HEK293T (cell line): ENCODE measurements around the gene HPCAL1.

ENCODE experiments used
- CTCF ChIA-PET: fragments of 350-600 bp; formaldehyde crosslinking; extraction: SDS; loops from one replicate; lab custom pipeline; 2021; ENCODE audit warnings: antibody characterized with exemption, inconsistent platforms; lab: Yijun Ruan, JAX
- POLR2A ChIA-PET: fragments of 350-600 bp; formaldehyde crosslinking; extraction: SDS; loops from one replicate; lab custom pipeline; 2020; ENCODE audit warnings: antibody characterized with exemption, inconsistent platforms; lab: Yijun Ruan, JAX
- DNase-seq: peaks from one replicate; pipeline ENCODE4 v3.0.0; 2012; ENCODE audit warnings: mixed read lengths; ENCODE audit errors: extremely low spot score
- ARNT ChIP-seq: fragments of 450-650 bp; IDR thresholded peaks from 2 replicates; pipeline ENCODE4 v1.6.1; 2017; ENCODE audit warnings: mild to moderate bottlenecking
- BHLHE40 ChIP-seq: fragments of 450-650 bp; IDR thresholded peaks from 2 replicates; pipeline ENCODE4 v1.6.1; 2016; ENCODE audit warnings: mild to moderate bottlenecking, moderate library complexity, borderline replicate concordance
- CTBP1 ChIP-seq: fragments of 450-650 bp; IDR thresholded peaks from 2 replicates; pipeline ENCODE4 v1.6.1; 2016; ENCODE audit warnings: borderline replicate concordance
- ELF4 ChIP-seq: fragments of 450-650 bp; IDR thresholded peaks from 2 replicates; pipeline ENCODE4 v1.6.1; 2017; ENCODE audit warnings: antibody characterized with exemption
- FOXA1 ChIP-seq: fragments of 450-650 bp; IDR thresholded peaks from 2 replicates; pipeline ENCODE4 v1.6.1; 2016; ENCODE audit warnings: mild to moderate bottlenecking
- FOXK2 ChIP-seq: fragments of 450-650 bp; IDR thresholded peaks from 2 replicates; pipeline ENCODE4 v1.6.1; 2016; ENCODE audit warnings: mild to moderate bottlenecking
- FOXM1 ChIP-seq: fragments of 450-650 bp; IDR thresholded peaks from 2 replicates; pipeline ENCODE4 v1.6.1; 2017; ENCODE audit warnings: mild to moderate bottlenecking, borderline replicate concordance
- HDGF ChIP-seq: fragments of 450-650 bp; IDR thresholded peaks from 2 replicates; pipeline ENCODE4 v1.6.1; 2017; ENCODE audit warnings: antibody characterized with exemption, borderline replicate concordance
- L3MBTL2 ChIP-seq: fragments of 450-650 bp; conservative IDR thresholded peaks from 2 replicates; pipeline ENCODE4 v1.6.1; 2016; ENCODE audit warnings: mild to moderate bottlenecking
- LEF1 ChIP-seq: fragments of 450-650 bp; IDR thresholded peaks from 2 replicates; pipeline ENCODE4 v1.6.1; 2017; ENCODE audit warnings: mild to moderate bottlenecking, borderline replicate concordance
- NFRKB ChIP-seq: fragments of 450-650 bp; IDR thresholded peaks from 2 replicates; pipeline ENCODE4 v1.6.1; 2016; ENCODE audit warnings: mild to moderate bottlenecking, moderate library complexity
- PKNOX1 ChIP-seq: fragments of 450-650 bp; IDR thresholded peaks from 2 replicates; pipeline ENCODE4 v1.6.1; 2016
- SP1 ChIP-seq: fragments of 450-650 bp; IDR thresholded peaks from 2 replicates; pipeline ENCODE4 v1.6.1; 2017
- SUZ12 ChIP-seq: fragments of 450-650 bp; IDR thresholded peaks from 2 replicates; pipeline ENCODE4 v1.6.1; 2016; ENCODE audit warnings: mild to moderate bottlenecking
- TARDBP ChIP-seq: fragments of 450-650 bp; IDR thresholded peaks from 2 replicates; pipeline ENCODE4 v1.6.1; 2016
- ZNF384 ChIP-seq: fragments of 450-650 bp; IDR thresholded peaks from 2 replicates; pipeline ENCODE4 v1.6.1; 2016

Gene HPCAL1

DNA sequence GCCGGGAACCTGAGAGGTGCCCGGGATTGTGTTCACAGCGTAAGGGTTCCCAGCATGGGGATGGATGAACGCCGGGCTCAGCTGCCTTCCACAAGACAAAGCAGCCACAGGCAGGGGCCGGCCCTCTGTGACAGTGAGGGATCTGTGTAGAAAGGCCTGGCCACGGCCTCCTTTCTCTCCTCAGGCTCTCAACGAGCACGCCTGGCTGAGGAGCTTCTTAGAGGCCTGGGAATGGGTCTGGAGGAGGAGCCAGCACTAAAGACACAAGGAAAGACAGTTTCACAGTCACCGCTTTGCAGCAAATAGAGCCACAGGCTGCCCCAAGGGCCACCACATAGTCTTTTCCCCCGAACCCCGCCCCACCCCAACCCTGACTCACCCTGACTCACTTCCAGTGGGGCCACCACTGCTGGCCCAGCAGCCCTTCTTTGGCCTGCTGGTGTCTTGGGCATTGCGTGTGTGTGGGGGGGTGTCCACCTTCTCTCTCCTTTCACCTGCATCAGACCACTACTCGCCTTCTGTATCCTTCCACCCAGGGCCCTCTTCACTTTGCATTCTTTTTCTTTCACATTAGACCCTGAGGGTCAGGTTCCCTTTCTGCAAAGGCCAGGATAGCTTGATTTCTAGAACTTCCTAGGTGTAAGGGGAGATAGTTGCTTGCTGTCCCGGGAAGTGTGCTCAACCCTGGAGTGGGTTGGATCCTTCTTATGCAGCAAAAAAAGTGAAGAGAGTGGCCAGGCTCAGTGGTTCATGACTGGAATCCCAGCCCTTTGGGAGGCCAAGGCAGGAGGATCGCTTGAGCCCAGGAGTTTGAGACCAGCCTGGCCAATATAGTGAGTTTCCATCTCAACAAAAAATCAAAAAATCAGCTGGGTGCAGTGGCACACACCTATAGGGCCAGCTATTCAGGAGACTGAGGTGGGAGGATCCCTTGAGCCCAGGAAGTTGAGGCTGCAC, 19.3 kb upstream of the HPCAL1 start:
- CTCF ChIA-PET, result no interaction called here
- POLR2A ChIA-PET, result no interaction called here
- TF ChIP-seq ZNF384, result no peak
- no peak for TF ChIP-seq CTBP1
- TF ChIP-seq L3MBTL2, result no peak
- no peak for TF ChIP-seq FOXA1
- no peak for TF ChIP-seq PKNOX1
- no peak for TF ChIP-seq FOXM1
- no peak for TF ChIP-seq SUZ12
- no peak for TF ChIP-seq FOXK2
- TF ChIP-seq ELF4, result no peak
- TF ChIP-seq NFRKB, result no peak
- no peak for TF ChIP-seq BHLHE40
- TF ChIP-seq LEF1, result no peak
- no peak for TF ChIP-seq SP1
- TF ChIP-seq ARNT, result no peak
- TF ChIP-seq TARDBP, result no peak
- TF ChIP-seq HDGF, result no peak
- DNase-seq, result no peak

DNA sequence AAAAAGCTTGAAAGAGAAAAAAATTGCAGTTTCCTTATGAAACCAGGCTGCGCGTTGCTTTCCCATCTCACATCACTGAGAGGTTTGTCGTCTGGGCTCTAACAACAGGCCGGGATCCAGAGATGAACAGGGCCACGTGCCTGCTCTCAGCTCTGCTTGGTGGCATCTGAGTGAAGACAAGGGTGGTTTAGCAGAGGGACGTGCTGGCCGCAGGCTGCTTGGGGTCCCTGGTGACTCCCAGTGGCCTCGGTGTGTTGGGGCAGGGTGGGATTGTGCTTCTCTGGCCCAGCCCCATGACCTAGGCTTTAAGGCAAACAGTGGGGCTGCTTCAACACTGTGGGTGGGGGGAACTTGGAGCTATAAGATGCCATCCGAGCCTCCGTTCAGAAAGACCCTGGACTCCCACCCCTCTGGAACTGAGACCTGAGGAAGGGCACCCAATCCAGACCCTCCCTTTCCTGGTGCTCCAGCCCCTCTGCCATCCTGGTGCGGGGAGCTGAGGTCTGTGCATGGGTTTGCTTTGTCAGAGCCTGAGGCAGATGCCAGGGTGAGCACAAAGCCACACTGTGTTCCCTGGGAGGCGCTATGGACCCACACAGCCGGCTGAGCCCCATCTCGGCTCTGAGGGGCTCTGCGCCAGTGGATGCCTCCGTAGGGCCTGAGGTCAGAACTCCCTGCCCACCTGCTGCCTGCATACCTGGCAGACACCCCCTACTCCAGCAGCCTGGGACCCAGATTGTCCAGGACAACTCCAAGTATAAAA, 18.4 kb upstream of the HPCAL1 start:
- POLR2A ChIA-PET, result no interaction called here
- DNase-seq, result no peak
- CTCF ChIA-PET, result no interaction called here

GRCh38 chr2:10285191-10285555, 17.5 kb upstream of the HPCAL1 start:
- ChIA-PET POLR2A (interaction anchor here (0.9 kb wide), 1 partner anchor 17 kb away, joined by 3 read pairs; the partner anchor contains the start of gene HPCAL1), CTCF (interaction anchor here (1.4 kb wide), 1 partner anchor 124 kb away, joined by 3 read pairs; no protein-coding TSS in a partner anchor)
- no peak for TF ChIP-seq TARDBP
- TF ChIP-seq FOXK2, result no peak
- no peak for TF ChIP-seq HDGF
- DNase-seq, result no peak

More for the DNA sequence above, 18.4 kb upstream of the HPCAL1 start:
- TF ChIP-seq ELF4 (no peak), SUZ12 (no peak), TARDBP (no peak), FOXA1 (no peak), NFRKB (no peak), ARNT (no peak), FOXM1 (no peak), FOXK2 (no peak), SP1 (no peak), PKNOX1 (no peak), HDGF (no peak), ZNF384 (no peak), CTBP1 (no peak), BHLHE40 (no peak), L3MBTL2 (no peak), LEF1 (no peak)

- ChIA-PET CTCF (interaction anchor here (1.4 kb wide), 1 partner anchor 123 kb away, joined by 3 read pairs; no protein-coding TSS in a partner anchor), POLR2A (interaction anchor here (0.9 kb wide), 1 partner anchor 17 kb away, joined by 3 read pairs; the partner anchor contains the start of gene HPCAL1)
- DNase-seq, result no peak
- no peak for TF ChIP-seq ELF4
- TF ChIP-seq BHLHE40, result no peak
- no peak for TF ChIP-seq PKNOX1
- no peak for TF ChIP-seq FOXK2
- no peak for TF ChIP-seq LEF1
- TF ChIP-seq FOXM1, result no peak
- TF ChIP-seq SP1, result no peak
- no peak for TF ChIP-seq L3MBTL2
- no peak for TF ChIP-seq ARNT
- TF ChIP-seq TARDBP, result no peak
- no peak for TF ChIP-seq SUZ12
- no peak for TF ChIP-seq HDGF
- no peak for TF ChIP-seq ZNF384
- no peak for TF ChIP-seq NFRKB
- TF ChIP-seq CTBP1, result no peak
- no peak for TF ChIP-seq FOXA1
Observed at GRCh38 chr2:10285556-10286198, 17.0 kb upstream of the HPCAL1 start.
